ENCODE data around the gene SLC12A4.
A peak's percentile ranks its signal among the peaks of the same experiment; 100 is the strongest.
"Not testable (repeated sequence)": the region's sequence is repeated elsewhere in the genome, so short reads cannot be mapped to it uniquely, and the experiment has no call there.

Gene SLC12A4

GRCh38 chr16:67926181-67926750, 42.2 kb downstream of the SLC12A4 start:
- DNase-seq (ENCODE audit: low read depth in 2 of 2): no peak

- no peak for DNase-seq (ENCODE audit: low read depth in 2 of 2)
Observed at GRCh38 chr16:67924140-67924906, 44.1 kb downstream of the SLC12A4 start.

GRCh38 chr16:67923414-67924116, 44.9 kb downstream of the SLC12A4 start:
- no peak for DNase-seq (ENCODE audit: low read depth in 2 of 2)

- DNase-seq (ENCODE audit: low read depth in 2 of 2): no peak
Observed at GRCh38 chr16:67922740-67923139, 45.7 kb downstream of the SLC12A4 start.

DNA sequence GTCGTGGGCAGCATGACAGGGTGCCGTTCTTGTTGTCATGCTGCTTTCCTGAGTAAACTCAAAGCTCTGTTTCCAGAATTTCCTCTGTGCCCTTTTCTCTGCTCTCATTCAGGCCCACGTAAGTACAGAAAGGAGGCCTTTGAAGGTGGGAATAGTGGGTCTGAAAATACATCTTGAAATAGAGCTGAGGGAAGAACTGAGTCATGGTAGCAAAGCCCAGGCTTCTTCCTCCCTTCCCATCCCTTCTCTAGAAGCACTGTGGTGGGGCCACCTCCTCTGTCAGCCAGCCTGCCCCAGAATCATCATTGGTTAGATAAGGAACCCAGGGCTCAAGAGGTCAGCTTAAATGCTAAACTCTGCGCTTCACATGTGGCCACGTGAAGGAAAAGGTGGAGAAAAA, 46.2 kb downstream of the SLC12A4 start:
- DNase-seq (ENCODE audit: low read depth in 2 of 2): no peak

- DNase-seq (ENCODE audit: low read depth in 2 of 2): no peak
Observed at GRCh38 chr16:67919622-67920221, 48.7 kb downstream of the SLC12A4 start.

GRCh38 chr16:67917852-67918236, 50.6 kb downstream of the SLC12A4 start:
- no peak for DNase-seq (ENCODE audit: low read depth in 2 of 2)

GRCh38 chr16:67917140-67917851, 51.1 kb downstream of the SLC12A4 start:
- DNase-seq (ENCODE audit: low read depth in 2 of 2): no peak

DNA sequence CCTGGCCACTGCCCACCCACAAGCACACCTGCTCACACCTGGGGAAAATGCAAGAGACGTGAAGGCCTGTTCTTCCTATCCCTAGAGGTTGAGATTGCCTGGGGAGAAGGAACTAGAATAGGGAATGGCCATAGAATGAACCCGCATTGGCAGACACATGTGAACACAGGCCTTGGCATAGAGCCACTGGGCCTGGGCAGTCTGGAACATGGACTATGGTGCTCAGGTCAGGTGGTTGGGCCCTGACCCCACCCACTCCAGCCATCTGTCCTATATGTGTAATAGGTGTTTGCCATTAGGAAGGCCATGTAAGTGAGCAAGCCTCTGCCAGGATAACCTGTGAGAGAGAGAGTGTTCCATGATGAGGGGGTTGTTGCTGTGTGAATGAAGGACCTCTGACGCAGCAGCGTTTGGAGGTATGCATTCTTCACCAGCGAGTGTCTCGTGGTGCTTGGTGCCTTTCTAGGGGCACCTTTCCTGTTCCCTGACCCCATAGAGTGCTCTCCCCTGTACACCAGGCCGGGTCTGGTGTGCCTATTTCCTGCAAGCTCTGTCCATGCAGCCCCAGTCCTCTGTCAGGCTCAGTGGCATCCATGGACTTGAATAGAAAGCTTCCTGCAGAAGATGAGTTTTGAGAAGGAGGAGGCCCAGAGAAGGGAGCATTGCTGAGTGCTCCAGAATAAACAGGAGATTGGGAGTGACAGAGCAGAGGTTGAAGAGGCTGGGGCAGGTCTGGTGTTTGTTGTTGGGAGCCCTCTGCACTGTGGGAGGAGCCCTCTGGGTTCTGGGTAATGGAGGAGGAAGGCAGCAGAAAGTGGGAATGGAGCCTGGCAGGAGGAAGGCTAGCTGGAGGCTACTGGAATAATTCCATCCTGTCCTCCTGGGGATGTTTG, 52.4 kb downstream of the SLC12A4 start:
- DNase-seq (ENCODE audit: low read depth in 2 of 2): no peak

DNA sequence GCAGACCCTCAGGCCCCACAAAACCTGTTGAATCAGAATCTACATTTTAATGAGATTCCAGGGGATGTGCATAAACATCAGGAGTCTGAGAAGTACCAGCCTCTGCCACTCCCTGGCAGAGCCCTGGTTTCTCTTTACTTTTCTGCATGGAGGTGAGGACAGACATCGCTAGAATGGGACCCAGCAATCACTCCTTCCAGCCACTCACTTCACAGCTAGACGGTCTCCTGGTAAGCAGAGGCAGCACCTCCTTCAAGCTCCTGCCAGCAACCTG, 53.0 kb downstream of the SLC12A4 start:
- not testable (repeated sequence) for DNase-seq (ENCODE audit: low read depth in 2 of 2)

DNA sequence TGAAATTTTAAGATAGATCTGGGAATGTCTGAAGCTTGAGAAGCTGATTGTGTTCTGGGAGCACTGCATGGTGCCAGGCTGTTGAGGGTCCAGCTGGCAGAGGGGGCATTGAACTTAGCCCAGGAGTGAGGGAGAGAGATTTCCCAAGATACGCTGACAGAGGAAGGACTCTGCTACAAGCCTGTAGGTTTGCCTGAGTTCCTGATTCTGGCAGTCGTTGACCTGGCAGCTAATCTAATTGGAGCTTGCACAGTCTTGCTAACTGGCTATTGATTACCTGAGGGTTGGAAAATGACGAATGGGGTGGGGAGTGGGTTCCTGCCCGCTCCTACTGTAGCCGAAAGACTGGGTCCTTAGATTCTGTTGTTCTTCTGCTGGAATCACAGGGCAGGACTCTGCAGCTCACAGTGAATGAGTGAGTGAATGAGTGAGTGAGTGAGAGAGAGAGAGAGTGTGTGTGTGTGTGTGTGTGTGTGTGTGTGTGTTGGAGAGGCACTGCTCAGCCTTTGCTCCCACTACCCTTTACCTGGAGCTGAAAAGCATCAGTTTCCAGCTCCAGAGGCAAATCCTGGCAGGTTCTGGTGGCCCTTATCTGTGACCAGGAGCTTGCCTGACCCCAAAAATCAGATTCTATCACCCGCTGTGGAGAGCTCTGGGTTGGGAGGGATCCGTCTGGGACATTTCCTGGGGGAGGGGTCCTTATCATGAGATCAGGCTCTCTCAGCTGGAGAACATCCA, 53.5 kb downstream of the SLC12A4 start:
- DNase-seq (ENCODE audit: low read depth in 2 of 2): no peak

DNA sequence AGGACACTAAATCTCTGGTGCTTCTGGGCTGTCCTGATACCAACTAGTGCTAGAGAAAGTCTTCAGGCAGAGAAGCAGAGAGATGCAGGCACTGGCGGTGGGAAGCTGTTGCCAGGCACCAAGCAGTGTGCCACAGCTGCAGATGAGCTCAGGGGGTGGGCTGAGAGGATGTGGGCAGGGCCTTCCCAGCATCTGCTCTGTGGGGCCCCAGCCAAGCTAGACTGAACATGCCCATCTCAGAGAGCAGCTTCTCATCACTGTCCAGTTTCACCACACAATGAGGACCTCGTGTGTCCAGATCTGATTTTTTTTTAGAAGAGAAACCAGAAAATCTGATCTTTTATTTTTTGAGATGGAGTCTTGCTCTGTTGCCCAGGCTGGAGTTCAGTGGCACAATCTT, 58.3 kb downstream of the SLC12A4 start:
- no peak for DNase-seq (ENCODE audit: low read depth in 2 of 2)

GRCh38 chr16:67909056-67909742, 59.2 kb downstream of the SLC12A4 start:
- DNase-seq (ENCODE audit: low read depth in 2 of 2): no peak

DNA sequence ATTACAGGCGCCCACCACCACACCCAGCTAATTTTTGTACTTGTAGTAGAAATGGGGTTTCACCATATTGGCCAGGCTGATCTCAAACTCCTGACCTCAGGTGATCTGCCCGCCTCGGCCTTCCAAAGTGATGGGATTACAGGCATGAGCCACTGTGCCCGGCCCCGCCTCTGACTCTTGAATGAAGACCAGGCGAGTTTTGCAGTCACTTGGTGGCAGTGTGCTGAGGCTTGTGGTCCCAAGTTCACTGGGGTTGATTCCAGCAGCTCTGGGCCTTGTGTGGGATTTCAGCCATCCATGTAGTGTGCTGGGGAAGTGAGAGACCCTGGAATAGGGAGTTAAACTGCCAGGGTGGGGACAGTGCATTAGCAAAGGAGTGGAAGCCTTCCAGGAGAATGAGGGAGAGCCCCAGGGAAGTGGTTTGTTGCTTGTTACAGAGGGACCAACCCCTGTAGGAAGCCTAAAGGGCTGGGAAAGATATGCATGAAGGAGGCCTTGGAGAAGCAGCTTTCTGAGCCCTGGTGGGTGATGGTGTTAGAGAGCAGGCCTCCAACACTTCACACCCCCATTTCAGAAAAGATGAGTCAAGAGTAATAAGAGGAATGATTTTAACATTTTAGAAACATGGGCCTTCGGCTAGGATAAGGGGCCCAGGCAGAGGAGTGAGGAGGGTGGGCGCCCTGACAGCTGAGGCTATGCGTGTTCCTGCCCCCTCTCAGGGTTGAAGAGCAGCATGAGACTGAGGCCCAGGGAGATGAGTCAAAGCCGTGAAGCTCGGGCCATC, 60.8 kb downstream of the SLC12A4 start:
- DNase-seq (ENCODE audit: low read depth in 2 of 2): no peak

DNA sequence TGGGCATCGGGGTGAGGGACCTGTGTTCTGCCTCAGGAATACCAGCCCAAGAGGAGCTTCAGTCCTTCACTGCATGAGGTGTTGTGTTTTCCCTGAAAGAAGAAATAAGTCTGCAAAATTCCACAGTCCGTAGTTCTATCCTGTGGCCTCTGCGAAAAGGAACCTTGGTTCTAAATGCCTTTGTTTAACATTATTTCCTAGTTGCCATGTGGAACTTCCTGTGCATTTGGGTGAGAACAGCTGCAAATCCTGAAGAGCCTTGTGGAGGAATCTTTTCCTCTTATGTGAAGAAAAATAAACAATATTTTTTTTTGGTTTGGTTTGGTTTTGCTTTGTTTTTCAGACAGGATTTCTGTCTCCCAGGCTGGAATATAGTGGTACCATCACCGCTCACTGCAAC, 65.6 kb downstream of the SLC12A4 start:
- DNase-seq (ENCODE audit: low read depth in 2 of 2): no peak

DNA sequence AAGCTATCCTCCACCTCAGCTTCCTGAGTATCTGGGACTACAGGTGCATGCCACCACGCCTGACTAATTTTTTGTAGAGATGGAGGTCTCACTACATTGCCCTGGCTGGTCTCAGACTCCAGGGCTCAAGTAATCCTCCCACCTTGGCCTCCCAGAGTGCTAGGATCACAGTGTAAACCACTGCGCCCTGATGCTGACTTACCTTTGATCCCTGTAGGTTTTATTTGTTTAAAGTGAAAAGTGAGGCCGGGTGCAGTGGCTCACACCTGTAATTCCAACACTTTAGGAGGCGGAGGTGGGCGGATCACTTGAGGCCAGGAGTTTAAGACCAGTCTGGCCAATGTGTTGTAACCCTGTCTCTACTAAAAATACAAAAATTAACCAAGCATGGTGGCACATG, 66.7 kb downstream of the SLC12A4 start:
- no peak for DNase-seq (ENCODE audit: low read depth in 2 of 2)

DNA sequence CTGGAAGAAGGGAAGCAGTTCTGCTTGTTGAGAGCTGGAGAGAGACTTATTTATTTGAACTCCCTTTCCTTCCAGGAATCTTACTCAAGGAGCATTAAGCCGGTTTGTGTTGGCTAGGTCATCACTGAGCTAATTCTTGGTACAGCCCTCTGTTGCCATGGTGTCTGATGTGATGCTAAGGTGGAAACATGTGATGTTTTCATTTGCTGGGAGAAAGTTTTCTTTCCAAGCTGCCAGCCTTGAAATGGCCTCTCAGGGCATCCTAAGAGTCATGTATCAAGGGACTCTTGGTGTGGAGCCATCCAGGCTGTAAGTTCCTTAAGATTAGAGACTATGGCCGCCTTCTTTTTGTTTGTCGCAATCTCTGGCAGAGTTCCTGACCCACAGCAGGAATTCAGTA, 71.2 kb downstream of the SLC12A4 start:
- no peak for DNase-seq (ENCODE audit: low read depth in 2 of 2)

GRCh38 chr16:67893743-67894399, 74.6 kb downstream of the SLC12A4 start:
- peak in 1 of 2 experiments; percentile 7 for DNase-seq (ENCODE audit: low read depth in 2 of 2)
